ENCODE data around the gene FCER1G. TPM values are rescaled to one million over a fixed set of nuclear protein-coding genes. Genes with fewer than 3 reads are reported as not detected.

Gene FCER1G
- total and polyA plus RNA-seq, 9 of the 15 experiments (the other 6 are each of a cell fraction or from before 2014, with no cell fraction given): 0.15 to 0.69 (median 0.31) TPM; not detected in 2

GRCh38 chr1:161166669-161167548 is 48.2 kb upstream of the FCER1G start (continued):
- TF ChIP-seq ZMIZ1 (IDR thresholded peaks at IDR 0.05; ENCODE audit: low read depth in 2 of 2, low read length in 2 of 2): no peak
- TF ChIP-seq AFF4 (CRISPR knock-in tag; IDR thresholded peaks at IDR 0.05): 0 out of 2 replicates have a peak, but pooled peaks have one; percentile 5
- peak; percentile 75 for TF ChIP-seq RBFOX2 (IDR thresholded peaks at IDR 0.05; ENCODE audit: low read depth, low read length)
- TF ChIP-seq KDM4B (IDR thresholded peaks at IDR 0.05; ENCODE audit: borderline replicate concordance in 2 of 2, low read depth in 1 of 2): peak in 1 of 2 experiments; percentile 6; a peak in 1 of 4 replicates
- peak; percentile 24 for TF ChIP-seq RBBP5 (IDR thresholded peaks at IDR 0.05; ENCODE audit: borderline replicate concordance, insufficient read depth, low read length, poor library complexity, severe bottlenecking)
- peak; percentile 29 for TF ChIP-seq ARID4B (CRISPR knock-in tag; IDR thresholded peaks at IDR 0.05)
- TF ChIP-seq CTCF (IDR thresholded peaks at IDR 0.05 in 2 of 3, conservative IDR thresholded peaks at IDR 0.05 in 1 of 3; ENCODE audit: insufficient read depth in 2 of 3, low read depth in 1 of 3, low read length in 3 of 3): 0 out of 6 replicates have a peak, but pooled peaks of 1 of the 3 experiments have one; percentile 13
- no peak for TF ChIP-seq BDP1 (IDR thresholded peaks at IDR 0.05; ENCODE audit: insufficient read depth, insufficient read length)
- no peak for TF ChIP-seq TRIM28 (IDR thresholded peaks at IDR 0.05)
- peak; percentile 10 for TF ChIP-seq CTBP1 (IDR thresholded peaks at IDR 0.05; ENCODE audit: borderline replicate concordance)
- TF ChIP-seq TCF7 (IDR thresholded peaks at IDR 0.05; ENCODE audit: borderline replicate concordance): 0 out of 2 replicates have a peak, but pooled peaks have one; percentile 2
